HG03159 (cell line): ENCODE measurements around the gene COL5A1.
"Not testable (repeated sequence)": the region's sequence is repeated elsewhere in the genome, so short reads cannot be mapped to it uniquely, and the experiment has no call there.

ENCODE experiments used
- ATAC-seq: cut with Tn5 transposase; IDR thresholded peaks from one replicate; pipeline ENCODE4 v1.9.1; 2021; ENCODE audit warnings: mild to moderate bottlenecking, moderate library complexity; ENCODE audit not compliant: unreplicated experiment

COL5A1 gene

DNA sequence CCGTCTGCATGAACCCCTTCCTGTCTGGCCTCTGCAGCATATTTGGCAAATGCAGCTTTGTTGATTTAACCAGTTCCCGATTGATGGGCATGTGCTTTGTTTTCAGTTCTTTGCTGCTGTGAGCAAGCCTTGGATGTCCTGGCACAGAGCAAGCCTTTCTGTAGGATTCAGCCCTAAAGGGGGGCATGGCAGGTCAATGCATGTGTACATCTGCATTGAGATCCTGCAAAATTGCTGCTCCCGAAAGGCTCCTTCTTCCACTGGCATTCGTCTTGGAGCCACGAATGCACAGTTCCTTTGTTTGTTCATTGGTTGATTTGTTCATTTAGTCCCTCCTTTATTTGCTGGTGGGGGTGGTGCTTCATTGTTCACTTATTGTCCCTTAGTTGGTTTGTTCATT, 34.8 kb downstream of the COL5A1 start:
- no peak for ATAC-seq

- ATAC-seq = no peak
These were observed 35.3 kb downstream of the COL5A1 start for GRCh38 chr9:134676886-134677285.

DNA sequence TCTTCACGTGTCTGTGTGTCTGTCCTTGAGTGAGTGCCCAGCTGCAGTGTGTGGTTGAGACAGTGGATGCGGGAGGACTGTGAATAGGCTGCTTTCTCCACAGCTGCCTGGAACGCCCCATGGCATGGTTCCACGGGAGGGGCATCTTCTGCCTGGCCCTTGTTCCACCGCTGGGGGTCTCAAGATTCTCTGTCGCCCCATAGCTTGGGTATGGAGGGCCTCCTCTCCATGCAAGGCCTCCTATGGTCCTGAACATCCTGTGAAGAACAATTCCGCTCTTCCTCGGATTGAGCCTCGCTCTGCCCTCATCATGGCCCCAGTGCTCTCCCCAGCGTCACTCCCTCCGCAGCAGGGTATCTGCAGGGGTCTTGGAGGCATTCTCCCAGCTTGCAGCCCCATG, 36.1 kb downstream of the COL5A1 start:
- ATAC-seq = no peak

- ATAC-seq = no peak
These were observed 36.6 kb downstream of the COL5A1 start for GRCh38 chr9:134678206-134678605.

DNA sequence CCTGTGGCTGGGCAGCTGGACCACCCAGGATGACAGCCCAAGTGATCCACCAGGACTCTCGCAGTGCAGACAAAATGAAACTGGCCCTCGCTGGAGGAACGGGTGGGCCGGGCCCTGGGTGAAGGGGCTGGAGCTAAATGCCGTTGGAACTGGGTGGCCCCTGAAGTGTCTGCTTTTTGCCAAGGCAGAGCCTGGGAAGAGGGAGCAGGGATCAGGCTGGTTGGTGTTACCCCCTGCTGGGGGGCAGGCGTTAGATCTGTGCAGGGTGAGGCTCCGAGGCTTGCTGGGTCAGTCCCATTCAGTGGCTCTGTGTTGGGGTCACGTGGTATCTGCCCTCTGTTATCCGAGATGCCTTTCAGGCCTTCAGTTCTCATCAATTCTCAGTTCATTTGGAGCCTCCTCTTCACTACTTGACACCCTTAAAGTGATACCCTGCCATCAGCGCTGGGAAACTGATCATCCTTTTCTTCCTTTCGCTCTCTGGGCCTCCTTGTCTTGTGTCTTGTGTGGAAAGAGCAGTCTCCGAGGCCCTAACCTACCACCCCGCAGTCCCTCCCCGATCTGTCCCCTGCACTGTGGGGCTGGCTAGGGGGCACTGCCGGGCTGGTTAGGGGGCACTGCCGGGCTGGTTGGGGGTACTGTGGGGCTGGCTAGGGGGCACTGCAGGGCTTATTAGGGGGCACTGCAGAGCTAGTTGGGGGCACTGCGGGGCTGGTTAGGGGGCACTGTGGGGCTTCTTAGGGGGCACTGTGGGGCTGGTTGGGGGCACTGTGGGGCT, 37.3 kb downstream of the COL5A1 start:
- no peak for ATAC-seq

- no peak for ATAC-seq
These were observed 38.2 kb downstream of the COL5A1 start for GRCh38 chr9:134679616-134680392.

- ATAC-seq = no peak
These were observed 38.9 kb downstream of the COL5A1 start for GRCh38 chr9:134680393-134681060.

GRCh38 chr9:134681061-134681661, 39.6 kb downstream of the COL5A1 start:
- no peak for ATAC-seq

- ATAC-seq = no peak
These were observed 40.4 kb downstream of the COL5A1 start for GRCh38 chr9:134682026-134682425.

GRCh38 chr9:134682651-134683364, 41.2 kb downstream of the COL5A1 start:
- no peak for ATAC-seq

GRCh38 chr9:134683714-134684374, 42.2 kb downstream of the COL5A1 start:
- ATAC-seq = no peak

DNA sequence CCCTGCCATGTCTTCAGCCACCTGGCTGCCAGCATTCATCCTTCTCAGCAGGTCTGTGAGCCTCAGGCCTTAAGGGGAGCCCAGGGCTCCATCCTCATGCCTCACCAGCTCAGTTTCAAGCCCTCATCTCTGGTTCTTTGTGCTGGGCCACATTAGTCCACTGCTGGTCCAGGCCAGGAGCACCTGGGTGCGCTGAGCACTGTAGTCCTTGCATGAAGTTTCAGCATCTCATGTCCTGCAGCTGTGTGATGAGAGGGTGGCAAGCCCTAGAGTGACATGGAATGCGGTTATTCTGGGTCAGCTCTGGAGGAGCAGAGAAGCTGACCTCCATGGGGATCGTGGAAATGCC, 42.7 kb downstream of the COL5A1 start:
- no peak for ATAC-seq

- not testable (repeated sequence) for ATAC-seq
These were observed 43.3 kb downstream of the COL5A1 start for GRCh38 chr9:134684941-134685340.

DNA sequence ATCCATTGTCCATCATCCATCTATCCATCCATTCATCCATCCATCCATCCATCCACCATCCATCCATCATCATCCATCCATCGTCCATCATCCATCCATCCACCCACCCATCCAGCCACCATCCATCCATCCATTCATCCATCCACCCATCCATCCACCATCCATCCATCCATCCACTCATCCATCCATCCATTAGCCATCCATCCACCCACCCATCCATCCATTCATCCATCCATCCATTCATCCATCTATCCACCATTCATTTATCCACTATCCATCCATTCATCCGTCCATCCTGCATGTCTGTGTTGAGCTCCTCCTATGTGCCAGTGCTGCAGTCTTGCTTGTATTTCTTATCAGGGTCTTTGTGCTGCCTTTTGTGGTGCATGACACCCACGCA, 44.2 kb downstream of the COL5A1 start:
- ATAC-seq = no peak

- ATAC-seq = no peak
These were observed 45.3 kb downstream of the COL5A1 start for GRCh38 chr9:134686896-134687295.

- no peak for ATAC-seq
These were observed 46.0 kb downstream of the COL5A1 start for GRCh38 chr9:134687556-134687955.

DNA sequence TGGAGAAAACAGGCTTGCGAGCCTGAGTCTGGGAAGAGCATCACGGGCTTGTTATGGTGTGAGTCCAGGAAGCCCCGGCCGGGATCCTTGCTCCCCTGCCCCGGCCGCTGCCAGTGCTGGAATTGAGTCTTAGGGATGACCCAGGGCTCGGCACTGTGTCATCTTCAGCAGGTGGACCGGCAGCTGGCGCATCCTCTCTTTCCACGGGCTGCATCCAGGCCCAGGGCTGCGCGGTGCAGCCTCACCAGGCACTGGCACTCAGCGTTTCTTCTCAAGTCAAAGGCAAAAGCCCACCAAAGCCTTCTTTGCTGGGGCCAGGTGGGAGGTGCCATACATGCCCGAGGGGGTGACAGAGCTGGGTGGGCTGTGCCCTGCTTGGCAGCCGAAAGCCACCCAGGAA, 46.6 kb downstream of the COL5A1 start:
- ATAC-seq = no peak

DNA sequence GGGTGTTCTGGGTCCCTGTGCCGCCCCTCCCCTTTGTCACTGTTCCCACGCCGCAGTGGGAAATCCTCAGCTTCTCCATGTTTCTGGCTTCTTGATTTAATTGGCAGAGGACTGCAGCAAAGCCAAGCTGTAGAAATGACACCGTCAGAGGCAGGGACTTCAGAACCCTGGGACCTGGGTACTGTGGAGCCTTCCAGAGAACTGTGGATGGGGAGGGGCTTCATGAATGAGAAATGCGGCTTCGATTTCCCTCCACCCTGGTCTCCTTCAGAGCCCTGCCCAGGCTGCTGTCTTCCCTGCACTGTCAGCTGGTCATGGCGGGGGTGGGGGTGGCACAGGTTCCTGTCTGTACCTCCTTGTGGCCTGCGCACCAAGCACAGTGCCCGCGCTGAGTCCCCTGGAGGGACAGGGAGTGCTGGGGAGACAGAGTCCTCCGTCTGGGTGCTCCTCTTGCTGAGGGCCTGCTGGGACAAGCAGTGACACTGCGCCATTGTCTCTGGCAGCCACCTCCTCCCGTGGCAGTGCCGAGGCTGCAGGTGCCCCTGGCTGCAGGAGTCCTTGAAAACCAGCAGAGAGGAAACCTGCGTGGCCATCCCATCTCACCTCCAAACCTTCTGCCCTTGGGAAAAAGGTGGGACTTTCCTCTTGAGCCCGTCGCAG, 47.2 kb downstream of the COL5A1 start:
- ATAC-seq = no peak

GRCh38 chr9:134689321-134690181, 47.9 kb downstream of the COL5A1 start:
- ATAC-seq = no peak
